ENCODE data around the gene LKAAEAR1.
A peak's percentile ranks its signal among the peaks of the same experiment; 100 is the strongest.

Gene LKAAEAR1

DNA sequence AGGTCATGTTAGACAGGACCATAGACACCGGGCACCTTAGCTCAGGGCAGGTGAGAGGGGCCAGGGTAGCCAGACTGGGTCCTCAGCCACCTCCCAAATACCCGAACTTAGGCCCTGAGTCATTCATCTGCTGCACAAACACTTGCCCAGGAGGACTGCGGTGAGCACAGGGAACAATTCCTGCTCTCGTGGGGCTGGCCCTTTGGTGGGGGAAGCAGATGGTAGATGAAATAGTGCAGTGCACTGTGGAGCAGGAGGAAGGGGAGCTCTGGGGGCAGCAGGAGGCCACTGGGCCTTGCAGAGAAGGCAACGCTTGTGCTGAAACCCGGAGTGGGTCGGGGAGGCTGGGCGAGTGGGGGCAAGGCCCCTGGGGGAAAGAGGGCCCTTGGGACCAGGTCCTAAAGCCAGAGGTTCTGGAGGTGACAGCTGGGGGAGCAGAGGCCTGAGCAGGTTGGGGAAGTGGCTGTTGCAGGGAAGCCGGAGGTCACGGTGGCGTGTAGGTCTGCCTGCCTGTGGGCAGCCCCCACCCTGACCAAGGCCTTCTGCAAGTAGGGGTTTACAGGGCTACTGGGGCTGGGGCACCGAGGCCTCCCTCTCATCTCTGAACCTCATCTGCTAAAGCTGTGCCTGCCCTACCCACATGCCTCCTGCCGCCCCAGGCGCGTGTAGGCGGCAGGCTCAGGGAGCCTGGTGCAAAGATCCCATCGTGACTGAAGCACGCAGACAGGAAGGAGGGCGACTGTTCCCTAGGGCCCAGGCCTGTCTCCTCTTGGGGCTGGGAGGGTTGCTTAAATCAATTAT, 27.8 kb upstream of the LKAAEAR1 start:
- TF ChIP-seq MAX (IDR thresholded peaks at IDR 0.05; ENCODE audit: low read depth, low read length) = peak; percentile 89
- no peak for TF ChIP-seq CTCF (IDR thresholded peaks at IDR 0.05; ENCODE audit: low read depth, low read length)
- peak; percentile 85 for TF ChIP-seq MYC (IDR thresholded peaks at IDR 0.05; ENCODE audit: low read depth, low read length)
- no peak for TF ChIP-seq POLR2A (IDR thresholded peaks at IDR 0.05; ENCODE audit: extremely low read depth, insufficient read length)
- H3K4me3 ChIP-seq (ENCODE audit: low read depth, low read length) = no peak overlapping the region
- DNase-seq (ENCODE audit: low read depth) = peak; percentile 97

GRCh38 chr20:64110411-64111068, 26.3 kb upstream of the LKAAEAR1 start:
- H3K4me3 ChIP-seq (ENCODE audit: low read depth, low read length) = no peak overlapping the region
- TF ChIP-seq CTCF (IDR thresholded peaks at IDR 0.05; ENCODE audit: low read depth, low read length) (no peak), MYC (IDR thresholded peaks at IDR 0.05; ENCODE audit: low read depth, low read length) (no peak), POLR2A (IDR thresholded peaks at IDR 0.05; ENCODE audit: extremely low read depth, insufficient read length) (no peak), MAX (IDR thresholded peaks at IDR 0.05; ENCODE audit: low read depth, low read length) (no peak)
- DNase-seq (ENCODE audit: low read depth) = no peak

- no peak for DNase-seq (ENCODE audit: low read depth)
- TF ChIP-seq MYC (IDR thresholded peaks at IDR 0.05; ENCODE audit: low read depth, low read length) = no peak
- no peak for TF ChIP-seq POLR2A (IDR thresholded peaks at IDR 0.05; ENCODE audit: extremely low read depth, insufficient read length)
- no peak for TF ChIP-seq CTCF (IDR thresholded peaks at IDR 0.05; ENCODE audit: low read depth, low read length)
- H3K4me3 ChIP-seq (ENCODE audit: low read depth, low read length) = no peak overlapping the region
Measured at GRCh38 chr20:64109831-64110391, 25.7 kb upstream of the LKAAEAR1 start.

DNA sequence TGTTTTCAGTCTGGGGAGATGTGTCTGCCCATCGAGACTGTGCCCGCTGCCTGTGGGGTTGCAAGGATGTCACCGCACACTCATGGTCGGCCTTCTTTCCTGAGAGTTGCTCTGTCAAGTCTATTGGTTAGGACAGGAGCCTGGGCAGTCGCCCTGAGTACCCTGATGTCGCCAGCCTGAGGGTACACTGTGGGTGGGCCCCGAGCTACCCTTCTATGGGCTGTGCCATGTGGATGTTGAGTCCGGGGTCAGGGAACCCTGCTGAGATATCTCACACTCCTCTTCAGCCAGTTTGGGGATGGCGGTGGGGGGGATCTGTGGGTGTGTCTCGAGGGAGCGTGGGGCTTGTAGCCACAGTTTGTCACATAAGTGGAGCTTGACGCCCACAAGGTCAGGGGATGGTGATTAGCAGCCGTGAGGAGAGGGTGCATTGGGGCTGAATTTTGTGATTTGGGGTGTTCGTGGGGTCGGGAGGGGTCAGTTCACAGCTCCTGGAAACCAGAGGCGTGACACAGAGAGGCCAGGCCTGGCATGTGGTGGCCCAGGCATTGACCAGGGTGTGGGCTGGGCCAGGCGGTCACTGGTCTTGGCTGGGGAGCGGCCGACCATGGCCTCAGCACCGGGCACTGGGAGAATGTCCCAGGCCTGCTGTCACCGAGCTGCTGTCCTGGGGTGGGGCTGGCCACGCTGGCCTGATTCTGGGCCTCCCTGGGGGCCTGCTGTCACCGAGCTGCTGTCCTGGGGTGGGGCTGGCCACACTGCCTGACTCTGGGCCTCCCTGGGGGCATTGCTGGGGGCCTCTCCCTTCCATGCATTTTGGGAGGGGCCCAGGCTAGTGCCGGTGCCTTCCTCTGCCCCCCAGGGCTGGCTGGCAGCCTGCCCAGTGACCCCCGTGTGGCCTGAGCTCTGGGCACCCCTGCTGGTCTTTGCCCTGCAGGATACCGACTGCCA, 24.8 kb upstream of the LKAAEAR1 start:
- no peak for DNase-seq (ENCODE audit: low read depth)
- H3K4me3 ChIP-seq (ENCODE audit: low read depth, low read length) = no peak overlapping the region
- TF ChIP-seq MAX (IDR thresholded peaks at IDR 0.05; ENCODE audit: low read depth, low read length) = no peak
- TF ChIP-seq MYC (IDR thresholded peaks at IDR 0.05; ENCODE audit: low read depth, low read length) = no peak
- TF ChIP-seq POLR2A (IDR thresholded peaks at IDR 0.05; ENCODE audit: extremely low read depth, insufficient read length) = no peak
- no peak for TF ChIP-seq CTCF (IDR thresholded peaks at IDR 0.05; ENCODE audit: low read depth, low read length)

DNA sequence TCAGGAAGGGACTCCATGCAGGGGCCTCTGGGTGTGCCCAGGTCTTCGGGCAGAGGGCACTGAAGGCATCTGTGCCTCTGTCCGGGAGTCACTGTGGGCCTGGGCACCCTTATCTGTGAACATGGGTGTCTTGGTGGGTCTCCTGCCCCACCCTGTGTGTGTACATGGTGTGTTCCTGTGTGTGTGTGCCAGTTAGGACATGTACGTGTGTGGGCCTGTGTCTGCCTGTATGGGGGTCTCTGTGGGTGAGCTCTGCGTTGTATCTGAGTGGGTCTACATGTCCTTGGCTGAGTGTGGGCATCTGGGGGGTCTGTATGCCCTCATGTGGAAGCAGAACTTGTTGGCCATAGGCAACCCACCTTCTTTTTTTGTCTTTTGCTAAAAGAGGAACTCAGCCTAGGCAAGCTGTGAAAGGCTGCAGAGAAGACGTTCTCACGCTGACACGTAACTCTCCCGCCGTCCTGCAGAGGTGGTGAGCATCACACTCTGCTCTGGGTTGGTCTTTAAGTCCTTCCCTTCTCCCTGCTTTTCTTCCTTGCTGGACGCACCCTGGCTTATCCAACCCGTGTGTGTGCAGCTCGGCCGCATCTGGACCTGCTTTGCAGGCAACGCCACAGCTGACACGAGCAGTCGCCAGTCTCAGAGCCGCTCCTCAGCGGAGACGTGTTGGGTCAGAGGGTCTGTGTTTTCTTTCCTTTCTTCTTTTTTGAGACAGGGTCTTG, 23.7 kb upstream of the LKAAEAR1 start:
- DNase-seq (ENCODE audit: low read depth) = peak; percentile 90
- H3K4me3 ChIP-seq (ENCODE audit: low read depth, low read length) = no peak overlapping the region
- TF ChIP-seq MYC (IDR thresholded peaks at IDR 0.05; ENCODE audit: low read depth, low read length) = peak; percentile 68
- peak; percentile 75; the same call in 1 of the 2 replicates for TF ChIP-seq MAX (IDR thresholded peaks at IDR 0.05; ENCODE audit: low read depth, low read length)
- TF ChIP-seq POLR2A (IDR thresholded peaks at IDR 0.05; ENCODE audit: extremely low read depth, insufficient read length) = no peak
